GM12875 (cell line): ENCODE measurements around the gene TIMM23.
"Not testable (repeated sequence)": the region's sequence is repeated elsewhere in the genome, so short reads cannot be mapped to it uniquely, and the experiment has no call there.

Experiments used
- H3K4me3 ChIP-seq: one replicate; pipeline ENCODE4 v1.5.1; 2011; ENCODE audit warnings: low read depth, low read length, control low read depth
- CTCF ChIP-seq: IDR thresholded peaks from 2 replicates; pipeline ENCODE4 v1.5.1; 2011; ENCODE audit warnings: low read depth, mild to moderate bottlenecking, control low read depth, inconsistent platforms, low read length, moderate library complexity, borderline replicate concordance; ENCODE audit not compliant: insufficient read depth

TIMM23 gene

GRCh38 chr10:46042527-46042926, 70.2 kb downstream of the TIMM23 start:
- TF ChIP-seq CTCF, result no peak
- H3K4me3 ChIP-seq, result no peak overlapping the region

- H3K4me3 ChIP-seq, result no peak within 1 kb of the TSS
- no peak for TF ChIP-seq CTCF
Measured at GRCh38 chr10:46046261-46046660, 74.0 kb downstream of the TIMM23 start, which contains the start of gene MSMB. TSS of gene MSMB (minus strand) at chr10:46046269. CDS start at chr10:46046237, 32 bp downstream.

GRCh38 chr10:46048152-46048551, 75.9 kb downstream of the TIMM23 start:
- TF ChIP-seq CTCF, result no peak
- no peak overlapping the region for H3K4me3 ChIP-seq

- not testable (repeated sequence) for H3K4me3 ChIP-seq
Measured at GRCh38 chr10:46049497-46049831, 77.2 kb downstream of the TIMM23 start.

- no peak for TF ChIP-seq CTCF
- no peak overlapping the region for H3K4me3 ChIP-seq
Measured at GRCh38 chr10:46050941-46051623, 78.8 kb downstream of the TIMM23 start.

GRCh38 chr10:46052057-46052790, 79.9 kb downstream of the TIMM23 start:
- no peak for TF ChIP-seq CTCF
- H3K4me3 ChIP-seq, result no peak overlapping the region

- H3K4me3 ChIP-seq, result no peak overlapping the region
- no peak for TF ChIP-seq CTCF
Measured at GRCh38 chr10:46052791-46053375, 80.6 kb downstream of the TIMM23 start.
